Mesenchymal stem cell (in vitro differentiated cells and primary cell): ENCODE measurements around the gene LRRC70. TPM values are rescaled to one million over a fixed set of nuclear protein-coding genes. Genes with fewer than 3 reads are reported as not detected.

Experiments
- DNase-seq: peaks from one replicate; pipeline ENCODE4 v3.0.0-alpha.2; 2013
- H2AFZ ChIP-seq: one replicate; pipeline ENCODE4 v1.6.1; 2013; ENCODE audit warnings: low read depth, mild to moderate bottlenecking, control low read depth, inconsistent platforms, low read length, moderate library complexity
- H2AK5ac ChIP-seq: 2 replicates; pipeline ENCODE4 v1.6.1; 2013; ENCODE audit warnings: low read length, moderate library complexity, mild to moderate bottlenecking, inconsistent platforms; ENCODE audit not compliant: severe bottlenecking
- H2BK120ac ChIP-seq: one replicate; pipeline ENCODE4 v1.6.1; 2013; ENCODE audit warnings: low read depth, mild to moderate bottlenecking, inconsistent platforms, low read length, moderate library complexity
- H2BK12ac ChIP-seq, 2 experiments: one replicate each; pipeline ENCODE4 v1.6.1; 2013; ENCODE audit warnings: inconsistent platforms in 2 of 2, low read length in 2 of 2, mild to moderate bottlenecking in 2 of 2, moderate library complexity in 2 of 2, control low read depth in 1 of 2
- H2BK15ac ChIP-seq: one replicate; pipeline ENCODE4 v1.6.1; 2013; ENCODE audit warnings: mild to moderate bottlenecking, low read depth, inconsistent platforms; ENCODE audit not compliant: poor library complexity, severe bottlenecking
- H2BK5ac ChIP-seq: 2 replicates; pipeline ENCODE4 v1.6.1; 2013; ENCODE audit warnings: low read depth, mild to moderate bottlenecking, low read length, control low read depth, inconsistent platforms; ENCODE audit not compliant: poor library complexity, severe bottlenecking
- H3K14ac ChIP-seq, 2 experiments: one replicate each; pipeline ENCODE4 v1.6.1; 2013; ENCODE audit warnings: inconsistent platforms in 2 of 2, low read length in 2 of 2, control low read depth in 1 of 2, mild to moderate bottlenecking in 1 of 2, moderate library complexity in 1 of 2
- H3K18ac ChIP-seq, 2 experiments: one replicate each; pipeline ENCODE4 v1.6.1; 2013; ENCODE audit warnings: inconsistent platforms in 2 of 2, low read length in 2 of 2, control low read depth in 1 of 2, low read depth in 1 of 2, mild to moderate bottlenecking in 1 of 2
- H3K23ac ChIP-seq, 2 experiments: one replicate each; pipeline ENCODE4 v1.6.1; 2013; ENCODE audit warnings: inconsistent platforms in 2 of 2, low read length in 2 of 2, mild to moderate bottlenecking in 2 of 2, moderate library complexity in 2 of 2, control low read depth in 1 of 2
- H3K27ac ChIP-seq: 2 replicates; pipeline ENCODE4 v1.5.1; 2013; ENCODE audit warnings: mild to moderate bottlenecking, moderate library complexity, low read length, control low read depth, inconsistent platforms; ENCODE audit not compliant: poor library complexity, severe bottlenecking
- H3K27me3 ChIP-seq, 2 experiments: 2 replicates each; pipeline versions ENCODE4 v1.6.1 to v1.7.0; 2013; ENCODE audit warnings: low read length in 2 of 2, mild to moderate bottlenecking in 2 of 2, moderate library complexity in 2 of 2, control low read depth in 1 of 2, inconsistent platforms in 1 of 2; ENCODE audit not compliant: control insufficient read depth in 1 of 2, insufficient read depth in 1 of 2
- H3K36me3 ChIP-seq, 2 experiments: 2 replicates each; pipeline versions ENCODE4 v1.6.1 to v1.7.0; 2013; ENCODE audit warnings: low read length in 2 of 2, control low read depth in 1 of 2, inconsistent platforms in 1 of 2, low read depth in 1 of 2, mild to moderate bottlenecking in 1 of 2; ENCODE audit not compliant: insufficient read depth in 2 of 2, control insufficient read depth in 1 of 2
- H3K4ac ChIP-seq, 2 experiments: one replicate each; pipeline ENCODE4 v1.6.1; 2013; ENCODE audit warnings: inconsistent platforms in 2 of 2, low read length in 2 of 2, mild to moderate bottlenecking in 2 of 2, moderate library complexity in 2 of 2, control low read depth in 1 of 2, low read depth in 1 of 2
- H3K4me1 ChIP-seq: 2 replicates; pipeline ENCODE4 v1.6.1; 2013; ENCODE audit warnings: low read depth, low read length, control low read depth; ENCODE audit not compliant: control insufficient read depth, insufficient read depth
- H3K4me2 ChIP-seq: 2 replicates; pipeline ENCODE4 v1.6.1; 2013; ENCODE audit warnings: low read length, mild to moderate bottlenecking, inconsistent platforms; ENCODE audit not compliant: poor library complexity, severe bottlenecking
- H3K4me3 ChIP-seq, 2 experiments: 2 replicates each; pipeline versions ENCODE4 v1.5.1 to v1.7.0; 2013; ENCODE audit warnings: low read length in 2 of 2, mild to moderate bottlenecking in 2 of 2, control low read depth in 1 of 2, low read depth in 1 of 2; ENCODE audit not compliant: insufficient read depth in 1 of 2
- H3K79me1 ChIP-seq: replicated peaks from 2 replicates; pipeline ENCODE4 v1.6.1; 2013; ENCODE audit warnings: mild to moderate bottlenecking, control low read depth, low read length, inconsistent platforms; ENCODE audit not compliant: poor library complexity, severe bottlenecking
- H3K9ac ChIP-seq: 2 replicates; pipeline ENCODE4 v1.7.0; 2013; ENCODE audit warnings: mild to moderate bottlenecking, low read length, moderate library complexity
- H3K9me3 ChIP-seq: 2 replicates; pipeline ENCODE4 v1.7.0; 2013; ENCODE audit warnings: mild to moderate bottlenecking, low read length; ENCODE audit not compliant: control insufficient read depth
- H4K8ac ChIP-seq: one replicate; pipeline ENCODE4 v1.6.1; 2013; ENCODE audit warnings: inconsistent platforms, mild to moderate bottlenecking, low read length, moderate library complexity
- H4K91ac ChIP-seq: one replicate; pipeline ENCODE4 v1.6.1; 2013; ENCODE audit warnings: mild to moderate bottlenecking, low read length, inconsistent platforms
- WGBS: methylation state at CpG from one replicate; pipeline ENCODE4 v1.1.7; 2013; ENCODE audit warnings: mixed read lengths; 5-methylcytosine and 5-hydroxymethylcytosine counted together
- polyA plus RNA-seq, 2 experiments: library from polyadenylated mRNA; stranded (reverse); fragments of 200-250 nt; gene quantifications; one replicate each; pipeline ENCODE4 v1.2.3, GENCODE V29; 2013

The LRRC70 gene
- polyA plus RNA-seq (2013, experiment 1 of 2), result 0.03 TPM
- polyA plus RNA-seq (2013, experiment 2 of 2), result 0.07 TPM

GRCh38 chr5:62578540-62578939 is at the start of gene LRRC70:
LRRC70 (plus strand) TSS chr5:62578819; CDS start chr5:62579439, 620 bp downstream.
- Histone ChIP-seq H3K18ac (no peak within 1 kb of the TSS), H4K91ac (no peak within 1 kb of the TSS), H3K79me1 (peaks cover 1% of the 10 kb centered on the region), H2AK5ac (no peak within 1 kb of the TSS), H3K36me3 (peaks cover 0 to 12% of the 10 kb centered on the region in 2 experiments), H3K9me3 (no peaks in the 10 kb centered on the region), H2AFZ (no peak within 1 kb of the TSS), H3K4me1 (no peaks in the 10 kb centered on the region), H2BK12ac (no peak within 1 kb of the TSS), H3K23ac (no peak within 1 kb of the TSS), H3K27ac (no peak within 1 kb of the TSS), H3K4me2 (no peak within 1 kb of the TSS), H3K4me3 (no peak within 1 kb of the TSS), H2BK120ac (no peak within 1 kb of the TSS), H3K4ac (no peak within 1 kb of the TSS), H3K9ac (no peak within 1 kb of the TSS), H4K8ac (no peak within 1 kb of the TSS), H3K27me3 (no peaks in the 10 kb centered on the region), H2BK15ac (no peak within 1 kb of the TSS), H2BK5ac (no peak within 1 kb of the TSS), H3K14ac (no peak within 1 kb of the TSS)
- DNase-seq, result peak; percentile 95
- WGBS, result 0% methylated on average over 1 of the region's 4 CpGs

GRCh38 chr5:62533597-62533996 is 45.0 kb upstream of the LRRC70 start:
- H3K4me1 ChIP-seq, result no peaks in the 10 kb centered on the region
- no peak overlapping the region for H2BK15ac ChIP-seq
- H4K8ac ChIP-seq, result no peak overlapping the region
- H3K27me3 ChIP-seq, result no peaks in the 10 kb centered on the region
- H3K23ac ChIP-seq, result no peak overlapping the region
- no peak overlapping the region for H3K4ac ChIP-seq
- no peak overlapping the region for H4K91ac ChIP-seq
- no peak overlapping the region for H2AK5ac ChIP-seq
- peaks cover 0 to 30% of the 10 kb centered on the region in 2 experiments for H3K36me3 ChIP-seq
- no peak overlapping the region for H2BK5ac ChIP-seq
- H3K27ac ChIP-seq, result no peak overlapping the region
- H2AFZ ChIP-seq, result no peak overlapping the region
- no peak overlapping the region for H3K9ac ChIP-seq
- no peaks in the 10 kb centered on the region for H3K9me3 ChIP-seq
- H3K14ac ChIP-seq, result no peak overlapping the region
- no peak for DNase-seq
- peaks cover 3% of the 10 kb centered on the region for H3K79me1 ChIP-seq
- H3K4me3 ChIP-seq, result no peak overlapping the region
- no peak overlapping the region for H2BK12ac ChIP-seq
- whole genome bisulfite sequencing, result 100% methylated on average over 2 of the region's 2 CpGs
- H2BK120ac ChIP-seq, result no peak overlapping the region
- no peak overlapping the region for H3K18ac ChIP-seq
- H3K4me2 ChIP-seq, result no peak overlapping the region

- H3K27ac ChIP-seq, result no peak overlapping the region
- no peaks in the 10 kb centered on the region for H3K4me1 ChIP-seq
- no peak overlapping the region for H3K4me2 ChIP-seq
- H3K14ac ChIP-seq, result no peak overlapping the region
- no peaks in the 10 kb centered on the region for H3K9me3 ChIP-seq
- H3K79me1 ChIP-seq, result peaks cover 3% of the 10 kb centered on the region
- no peak overlapping the region for H2AFZ ChIP-seq
- H3K9ac ChIP-seq, result no peak overlapping the region
- H3K23ac ChIP-seq, result no peak overlapping the region
- no peak overlapping the region for H2BK5ac ChIP-seq
- no peaks in the 10 kb centered on the region for H3K27me3 ChIP-seq
- H3K4ac ChIP-seq, result no peak overlapping the region
- no peak overlapping the region for H2BK12ac ChIP-seq
- H2AK5ac ChIP-seq, result no peak overlapping the region
- H3K18ac ChIP-seq, result no peak overlapping the region
- no peak for DNase-seq
- no peak overlapping the region for H3K4me3 ChIP-seq
- peaks cover 0 to 37% of the 10 kb centered on the region in 2 experiments for H3K36me3 ChIP-seq
- H4K8ac ChIP-seq, result no peak overlapping the region
- no peak overlapping the region for H2BK15ac ChIP-seq
- H4K91ac ChIP-seq, result no peak overlapping the region
- WGBS, result 0% methylated on average over 2 of the region's 4 CpGs
- no peak overlapping the region for H2BK120ac ChIP-seq
Measured at GRCh38 chr5:62534461-62535236, 44.0 kb upstream of the LRRC70 start.

- no peak for DNase-seq
Measured at GRCh38 chr5:62536232-62536631, 42.4 kb upstream of the LRRC70 start.

More at GRCh38 chr5:62536232-62536631, 42.4 kb upstream of the LRRC70 start:
- no peak overlapping the region for H4K8ac ChIP-seq
- H3K4me3 ChIP-seq, result no peak overlapping the region
- H3K79me1 ChIP-seq, result peaks cover 3% of the 10 kb centered on the region
- no peak overlapping the region for H2BK12ac ChIP-seq
- no CpG with 5 or more reads among the region's 2 CpGs for WGBS
- no peak overlapping the region for H3K4me2 ChIP-seq
- H2BK15ac ChIP-seq, result no peak overlapping the region
- H3K4me1 ChIP-seq, result no peaks in the 10 kb centered on the region
- H3K23ac ChIP-seq, result no peak overlapping the region
- H3K4ac ChIP-seq, result no peak overlapping the region
- no peaks in the 10 kb centered on the region for H3K9me3 ChIP-seq
- no peaks in the 10 kb centered on the region for H3K27me3 ChIP-seq
- no peak overlapping the region for H3K18ac ChIP-seq
- no peak overlapping the region for H2BK120ac ChIP-seq
- H2AK5ac ChIP-seq, result no peak overlapping the region
- H3K27ac ChIP-seq, result no peak overlapping the region
- H2BK5ac ChIP-seq, result no peak overlapping the region
- peaks cover 0 to 31% of the 10 kb centered on the region in 2 experiments for H3K36me3 ChIP-seq
- H4K91ac ChIP-seq, result no peak overlapping the region
- H2AFZ ChIP-seq, result no peak overlapping the region
- H3K9ac ChIP-seq, result no peak overlapping the region
- no peak overlapping the region for H3K14ac ChIP-seq
